Common myeloid progenitor, CD34-positive (primary cell): Measurements from ENCODE around the gene VAV3.
A peak's percentile ranks its signal among the peaks of the same experiment; 100 is the strongest.

Experiments used
- CTCF ChIA-PET: fragments of 350-600 bp; sonication (Branson Sonifier 250); formaldehyde crosslinking; loops from one replicate; lab custom pipeline; 2021; ENCODE audit warnings: antibody characterized with exemption; lab: Charles Lee
- POLR2A ChIA-PET: fragments of 350-600 bp; sonication (Branson Sonifier 250); formaldehyde crosslinking; loops from one replicate; lab custom pipeline; 2021; ENCODE audit warnings: antibody characterized with exemption; lab: Charles Lee
- DNase-seq, 3 donors: peaks; one replicate each; pipeline versions ENCODE4 v3.0.0 to v3.0.0-alpha.2; 2013
- H3K27ac ChIP-seq, 2 experiments: 1 replicate in 1 of 2; 2 replicates in 1 of 2; pipeline ENCODE4 v1.7.0; 2013; ENCODE audit warnings: inconsistent platforms in 2 of 2, low read length in 2 of 2, mild to moderate bottlenecking in 2 of 2, low read depth in 1 of 2, moderate library complexity in 1 of 2; ENCODE audit not compliant: severe bottlenecking in 2 of 2, insufficient read depth in 1 of 2, poor library complexity in 1 of 2
- H3K27me3 ChIP-seq, 5 experiments: replicated peaks in 2 of 5; 1 replicate in 3 of 5; 2 replicates in 2 of 5; pipeline versions ENCODE4 v1.6.1 to v1.7.0; 2013; ENCODE audit warnings: low read length in 4 of 5, mild to moderate bottlenecking in 2 of 5, moderate library complexity in 2 of 5, inconsistent platforms in 1 of 5; ENCODE audit not compliant: insufficient read depth in 5 of 5, control insufficient read depth in 4 of 5
- H3K36me3 ChIP-seq, 4 experiments: 1 replicate in 2 of 4; 2 replicates in 2 of 4; pipeline versions ENCODE4 v1.6.1 to v1.7.0; 2013; ENCODE audit warnings: low read length in 3 of 4, control low read depth in 1 of 4, mild to moderate bottlenecking in 1 of 4; ENCODE audit not compliant: control insufficient read depth in 4 of 4, insufficient read depth in 4 of 4
- H3K4me1 ChIP-seq, 4 experiments: 1 replicate in 3 of 4; 2 replicates in 1 of 4; pipeline versions ENCODE4 v1.6.1 to v1.7.1; 2013; ENCODE audit warnings: low read length in 3 of 4, mild to moderate bottlenecking in 3 of 4, control low read depth in 1 of 4, inconsistent platforms in 1 of 4, moderate library complexity in 1 of 4; ENCODE audit not compliant: control insufficient read depth in 4 of 4, insufficient read depth in 4 of 4; ENCODE audit errors: control extremely low read depth in 1 of 4
- H3K4me3 ChIP-seq, 7 experiments: 1 replicate in 4 of 7; 2 replicates in 3 of 7; pipeline versions ENCODE4 v1.5.1 to v1.7.0; 2013; ENCODE audit warnings: mild to moderate bottlenecking in 7 of 7, low read length in 6 of 7, moderate library complexity in 6 of 7, inconsistent platforms in 2 of 7, low read depth in 2 of 7, control low read depth in 1 of 7; ENCODE audit not compliant: insufficient read depth in 4 of 7, control insufficient read depth in 1 of 7; ENCODE audit errors: extremely low read depth in 1 of 7
- H3K9me3 ChIP-seq, 5 experiments: 1 replicate in 4 of 5; 2 replicates in 1 of 5; pipeline versions ENCODE4 v1.6.1 to v1.7.1; 2013; ENCODE audit warnings: low read length in 4 of 5, mild to moderate bottlenecking in 2 of 5, inconsistent platforms in 1 of 5, low read depth in 1 of 5, moderate library complexity in 1 of 5; ENCODE audit not compliant: control insufficient read depth in 4 of 5, insufficient read depth in 2 of 5; ENCODE audit errors: control extremely low read depth in 1 of 5
- WGBS: methylation state at CpG from one replicate; pipeline ENCODE4 v1.1.5; 2013; ENCODE audit not compliant: insufficient coverage; 5-methylcytosine and 5-hydroxymethylcytosine counted together

Gene VAV3

GRCh38 chr1:107889524-107889923 lies 75.5 kb downstream of the VAV3 start:
- no peaks in the 10 kb centered on the region for H3K27me3 ChIP-seq
- WGBS = no CpG with 5 or more reads among the region's 2 CpGs
- ChIA-PET CTCF (interaction anchor here (0.8 kb wide), 1 partner anchor 24 kb away, joined by 3 read pairs; no protein-coding TSS in a partner anchor), POLR2A (interaction anchor here (0.7 kb wide), 1 partner anchor 240 kb away, joined by 3 read pairs; no protein-coding TSS in a partner anchor)
- no peak for DNase-seq
- peaks cover 0 to 26% (median 6%) of the 10 kb centered on the region in 4 experiments for H3K4me1 ChIP-seq
- H3K9me3 ChIP-seq = no peaks in the 10 kb centered on the region
- no peak overlapping the region for H3K4me3 ChIP-seq
- H3K36me3 ChIP-seq = peaks cover 0 to 10% (median 1%) of the 10 kb centered on the region in 4 experiments
- H3K27ac ChIP-seq = no peak overlapping the region

GRCh38 chr1:107883562-107883961 lies 81.4 kb downstream of the VAV3 start:
- Histone ChIP-seq H3K27me3 (no peaks in the 10 kb centered on the region), H3K4me3 (peak overlapping the region in 2 of 7 experiments; percentile 34 to 46), H3K4me1 (peaks cover 9 to 43% (median 19%) of the 10 kb centered on the region in 4 experiments), H3K9me3 (no peaks in the 10 kb centered on the region), H3K36me3 (peaks cover 0 to 7% (median 0%) of the 10 kb centered on the region in 4 experiments), H3K27ac (no peak overlapping the region)
- ChIA-PET POLR2A (no interaction called here), CTCF (interaction anchor here (1.0 to 1.9 kb wide), 5 partner anchors 10 to 241 kb away, joined by 3 to 6 read pairs (median 4); no protein-coding TSS in a partner anchor)
- DNase-seq = peak in 2 of 3 donors; percentile 78 to 87

GRCh38 chr1:107879927-107880326 lies 85.1 kb downstream of the VAV3 start:
- ChIA-PET POLR2A (no interaction called here), CTCF (interaction anchor here (0.6 to 2.5 kb wide), 5 partner anchors 8 to 72 kb away, joined by 3 to 9 read pairs (median 3); no protein-coding TSS in a partner anchor)
- no peak overlapping the region for H3K27ac ChIP-seq
- peaks cover 16 to 61% (median 35%) of the 10 kb centered on the region in 4 experiments for H3K4me1 ChIP-seq
- H3K9me3 ChIP-seq = no peaks in the 10 kb centered on the region
- H3K27me3 ChIP-seq = no peaks in the 10 kb centered on the region
- H3K4me3 ChIP-seq = no peak overlapping the region
- DNase-seq = no peak
- WGBS = 95% methylated on average over 2 of the region's 2 CpGs
- peaks cover 0 to 4% (median under 1%) of the 10 kb centered on the region in 4 experiments for H3K36me3 ChIP-seq

- ChIA-PET CTCF (interaction anchor here (1.2 to 2.5 kb wide), 2 partner anchors 7 to 11 kb away, joined by 4 to 9 read pairs; no protein-coding TSS in a partner anchor), POLR2A (no interaction called here)
- Histone ChIP-seq H3K27me3 (no peaks in the 10 kb centered on the region), H3K36me3 (peaks cover 0 to 7% (median under 1%) of the 10 kb centered on the region in 4 experiments), H3K9me3 (no peaks in the 10 kb centered on the region), H3K27ac (no peak overlapping the region), H3K4me3 (no peak overlapping the region), H3K4me1 (peaks cover 16 to 61% (median 34%) of the 10 kb centered on the region in 4 experiments)
- peak in 2 of 3 donors; percentile 33 to 56 for DNase-seq
- WGBS = 83% methylated on average over 1 of the region's 1 CpG
Measured at GRCh38 chr1:107879346-107879745, 85.6 kb downstream of the VAV3 start.

GRCh38 chr1:107877745-107878144 lies 87.2 kb downstream of the VAV3 start:
- DNase-seq = peak in 2 of 3 donors; percentile 62 to 79
- H3K27ac ChIP-seq = no peak overlapping the region
- H3K4me3 ChIP-seq = no peak overlapping the region
- ChIA-PET CTCF (interaction anchor here (0.6 to 1.5 kb wide), 3 partner anchors 86 to 96 kb away, joined by 3 to 4 read pairs (median 3); no protein-coding TSS in a partner anchor), POLR2A (interaction anchor here (0.8 kb wide), 1 partner anchor 86 kb away, joined by 3 read pairs; no protein-coding TSS in a partner anchor)
- 80% methylated on average over 1 of the region's 1 CpG for WGBS
- peaks cover 2 to 13% (median 6%) of the 10 kb centered on the region in 4 experiments for H3K36me3 ChIP-seq
- H3K27me3 ChIP-seq = no peaks in the 10 kb centered on the region
- no peaks in the 10 kb centered on the region for H3K9me3 ChIP-seq
- H3K4me1 ChIP-seq = peaks cover 9 to 51% (median 26%) of the 10 kb centered on the region in 4 experiments

GRCh38 chr1:107877092-107877491 lies 87.9 kb downstream of the VAV3 start:
- Histone ChIP-seq H3K4me1 (peaks cover 7 to 45% (median 25%) of the 10 kb centered on the region in 4 experiments), H3K4me3 (peak overlapping the region in 1 of 7 experiments; percentile 28), H3K36me3 (peaks cover 2 to 14% (median 7%) of the 10 kb centered on the region in 4 experiments), H3K9me3 (no peaks in the 10 kb centered on the region), H3K27ac (no peak overlapping the region), H3K27me3 (no peaks in the 10 kb centered on the region)
- ChIA-PET POLR2A (no interaction called here), CTCF (interaction anchor here (0.9 to 1.5 kb wide), 2 partner anchors 86 to 90 kb away, joined by 3 to 4 read pairs; no protein-coding TSS in a partner anchor)
- WGBS = no CpG with 5 or more reads among the region's 2 CpGs
- peak in 2 of 3 donors; percentile 53 to 68 for DNase-seq

- Histone ChIP-seq H3K9me3 (peaks cover 0 to under 1% (median 0%) of the 10 kb centered on the region in 5 experiments), H3K36me3 (peaks cover 3 to 18% (median 7%) of the 10 kb centered on the region in 4 experiments), H3K27ac (peak overlapping the region in 1 of 2 experiments; percentile 44), H3K4me1 (peaks cover 10 to 52% (median 29%) of the 10 kb centered on the region in 4 experiments), H3K4me3 (no peak overlapping the region), H3K27me3 (no peaks in the 10 kb centered on the region)
- WGBS = 100% methylated on average over 1 of the region's 1 CpG
- CTCF ChIA-PET = interaction anchor here (0.6 kb wide), 1 partner anchor 33 kb away, joined by 3 read pairs; no protein-coding TSS in a partner anchor
- DNase-seq = no peak
- POLR2A ChIA-PET = no interaction called here
Measured at GRCh38 chr1:107875689-107876088, 89.3 kb downstream of the VAV3 start.
